Left renal pelvis (tissue), 4 donors: Measurements from ENCODE around the gene DCAF11. TPM values are rescaled to one million over a fixed set of nuclear protein-coding genes. Genes with fewer than 3 reads are reported as not detected.

Experiments used
- DNase-seq, 4 donors: peaks; one replicate each; pipeline ENCODE4 v3.0.0-alpha.2; 2013; ENCODE audit warnings: low read depth in 4 of 4, low spot score in 3 of 4
- polyA plus RNA-seq, 4 donors: library from polyadenylated mRNA; unstranded; fragments of 120-200 nt; gene quantifications; one replicate each; pipeline ENCODE4 v1.2.1, GENCODE V29; 2013; ENCODE audit not compliant: insufficient read length in 4 of 4

DCAF11 gene
- polyA plus RNA-seq, 4 donors, result 41.2 to 90.6 (median 73.0) TPM

DNA sequence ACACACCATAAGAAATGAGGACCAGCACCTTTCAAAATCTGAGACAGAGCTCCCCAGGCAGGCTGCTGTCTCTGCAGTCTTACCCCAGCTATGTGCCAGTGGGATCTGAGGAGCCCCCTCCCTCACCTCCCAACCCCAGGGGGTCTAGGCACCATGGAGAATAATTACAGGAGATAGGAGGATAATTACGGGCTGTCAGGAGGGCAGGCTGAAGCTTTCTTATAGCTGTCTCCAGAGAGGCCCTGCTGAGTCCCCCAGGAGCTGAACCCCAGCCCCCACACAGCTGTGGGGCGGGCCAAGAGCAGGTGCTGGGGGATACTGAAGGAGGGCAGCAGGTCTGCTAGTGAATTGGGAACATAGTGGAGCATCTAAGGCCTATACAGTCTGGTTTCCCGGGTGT lies 36.4 kb upstream of the DCAF11 start:
- DNase-seq, result no peak

DNA sequence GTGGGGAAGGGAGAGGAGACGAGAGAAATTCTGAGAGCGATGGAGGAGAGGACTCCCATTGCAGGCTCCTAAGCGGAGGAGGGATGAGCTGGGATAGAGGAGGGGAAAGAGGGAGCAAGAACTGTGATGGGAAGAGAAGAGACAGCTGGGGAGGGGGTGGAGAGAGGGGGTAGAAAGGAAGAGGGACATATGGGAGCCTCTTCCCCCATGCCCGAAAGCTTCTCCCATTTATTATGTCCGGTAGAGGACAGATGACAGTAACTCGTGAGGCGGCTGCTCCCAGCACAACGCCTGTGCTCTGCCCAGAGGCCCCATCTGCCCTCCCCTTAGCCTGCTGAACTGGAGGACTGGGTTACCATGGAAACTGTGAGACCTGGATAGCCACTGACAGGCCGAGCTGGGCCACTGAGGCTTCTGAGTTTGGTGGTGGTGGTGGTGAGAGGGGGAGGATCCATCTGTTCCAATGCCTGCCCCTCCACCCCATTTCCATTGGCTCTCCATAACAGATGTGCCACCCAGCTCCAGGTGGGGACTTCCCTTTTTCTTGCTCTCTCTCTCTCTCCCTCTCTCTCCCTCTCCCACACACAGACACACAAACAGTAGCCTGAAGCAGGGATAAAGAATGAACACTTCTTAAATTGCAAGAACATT lies 35.0 kb upstream of the DCAF11 start:
- DNase-seq, result no peak

DNA sequence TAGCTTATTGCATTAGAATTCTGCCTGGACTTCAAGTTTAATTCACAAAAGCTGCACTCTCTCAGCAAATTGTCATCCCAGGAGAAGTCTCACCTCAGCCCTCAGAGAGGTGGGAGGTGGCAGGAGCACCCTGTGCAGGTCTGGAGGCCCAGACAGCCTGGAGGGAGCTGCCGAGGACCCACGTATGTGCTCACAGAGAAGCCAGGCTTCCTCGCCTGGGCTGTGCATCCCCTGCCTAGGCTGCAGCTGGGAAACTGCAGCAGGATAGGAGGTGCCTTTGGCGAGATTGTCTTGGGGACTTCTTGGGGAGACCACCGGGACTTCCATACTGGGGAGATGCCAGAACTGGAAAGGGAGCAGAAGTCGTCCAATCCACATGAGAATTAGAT lies 34.4 kb upstream of the DCAF11 start:
- DNase-seq, result no peak

DNA sequence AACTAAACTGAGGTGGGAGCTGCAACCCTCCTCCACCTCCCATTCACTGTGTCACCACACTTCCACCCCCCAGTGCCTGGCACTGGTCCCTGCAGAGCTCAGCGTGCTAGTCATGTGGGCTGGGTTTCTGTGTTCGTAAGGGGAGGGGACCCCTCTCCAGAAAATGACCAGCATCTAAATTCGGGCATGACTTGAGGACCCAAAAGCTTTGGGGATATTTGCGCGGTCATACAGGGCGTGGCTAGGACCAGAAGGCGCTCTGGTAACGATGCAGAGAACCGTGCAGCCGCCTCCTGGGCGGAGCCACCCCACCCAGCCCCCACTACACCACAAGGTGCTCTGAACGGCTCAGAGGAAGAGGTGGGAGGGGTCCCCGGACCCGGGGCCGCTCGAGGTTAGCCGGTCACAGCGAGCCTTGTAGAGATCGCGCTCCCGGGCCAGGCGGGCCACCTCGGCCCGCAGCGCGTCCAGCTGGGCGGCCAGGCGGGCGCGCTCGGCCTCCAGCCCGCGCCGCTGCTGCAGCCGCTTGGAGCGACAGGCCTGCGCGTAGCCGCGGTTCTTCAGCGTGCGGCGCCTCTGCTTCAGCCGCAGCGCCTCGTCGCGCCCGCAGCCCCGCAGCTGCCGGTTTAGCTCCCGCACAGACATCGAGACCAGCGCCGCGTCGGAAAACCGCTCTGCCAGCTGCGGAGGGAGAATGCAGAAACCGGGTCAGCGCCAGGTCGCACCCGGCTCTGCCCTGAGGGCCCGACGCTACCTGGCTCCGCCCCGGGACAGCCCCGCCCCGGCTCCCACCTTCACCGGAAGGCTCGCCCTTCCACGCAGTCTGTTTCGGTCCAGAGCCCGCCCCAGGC lies 33.5 kb upstream of the DCAF11 start:
- DNase-seq, result no peak

DNA sequence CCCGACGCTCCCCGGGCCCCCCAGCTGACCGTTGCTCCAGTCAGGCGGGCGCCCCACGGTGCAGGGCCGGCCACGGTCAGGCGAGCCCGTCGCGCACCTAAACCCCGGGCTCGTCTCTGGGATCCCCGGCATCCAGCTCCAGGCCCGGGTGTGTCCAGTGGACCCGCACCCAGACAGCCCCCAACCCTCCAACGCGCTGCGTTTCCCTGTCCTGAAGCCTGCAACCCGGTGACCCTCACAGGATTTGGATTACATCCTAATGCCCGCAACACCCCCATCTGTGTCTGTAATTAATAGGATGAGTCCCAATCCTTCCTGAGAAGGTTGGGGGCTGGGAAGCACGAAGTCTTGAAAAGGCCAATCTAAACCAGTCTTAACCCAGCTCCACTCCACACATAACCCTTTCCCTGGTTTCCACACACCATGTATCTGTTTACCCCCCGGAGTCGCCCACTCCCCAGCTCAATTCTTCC lies 32.8 kb upstream of the DCAF11 start:
- no peak for DNase-seq

DNA sequence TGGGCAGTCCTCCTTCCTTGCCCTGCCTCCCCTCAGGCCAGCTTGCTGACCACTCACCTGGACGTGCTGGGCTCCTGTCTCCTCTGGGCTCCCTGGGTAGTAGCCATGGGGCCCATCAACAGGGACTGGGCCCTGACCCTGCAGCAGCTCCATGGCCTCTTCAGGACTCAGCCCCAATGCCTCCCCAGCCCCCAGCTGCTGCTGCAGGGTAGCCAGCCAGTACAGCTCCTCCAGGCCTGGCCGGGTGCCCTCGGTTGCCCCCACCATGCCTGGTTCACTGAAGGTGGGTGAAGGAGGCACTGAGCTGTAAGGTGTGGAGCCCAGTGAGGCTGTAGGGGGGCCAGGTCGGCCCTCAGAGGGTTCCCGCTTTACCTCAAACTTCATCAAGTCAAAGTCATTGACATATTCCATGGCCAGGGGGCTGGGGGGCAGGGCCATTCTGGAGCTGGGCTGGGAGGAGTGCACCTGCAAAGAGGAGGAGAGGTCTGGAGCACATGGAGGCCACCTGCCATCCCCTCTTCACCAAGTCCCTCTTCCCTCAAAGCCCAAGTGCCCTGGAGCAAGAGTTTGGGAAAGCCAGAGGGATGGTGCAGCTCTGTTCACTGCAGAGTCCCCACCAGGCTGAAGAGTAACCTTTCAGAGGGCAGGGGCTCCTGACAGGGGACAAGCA lies 32.0 kb upstream of the DCAF11 start:
- no peak for DNase-seq

DNA sequence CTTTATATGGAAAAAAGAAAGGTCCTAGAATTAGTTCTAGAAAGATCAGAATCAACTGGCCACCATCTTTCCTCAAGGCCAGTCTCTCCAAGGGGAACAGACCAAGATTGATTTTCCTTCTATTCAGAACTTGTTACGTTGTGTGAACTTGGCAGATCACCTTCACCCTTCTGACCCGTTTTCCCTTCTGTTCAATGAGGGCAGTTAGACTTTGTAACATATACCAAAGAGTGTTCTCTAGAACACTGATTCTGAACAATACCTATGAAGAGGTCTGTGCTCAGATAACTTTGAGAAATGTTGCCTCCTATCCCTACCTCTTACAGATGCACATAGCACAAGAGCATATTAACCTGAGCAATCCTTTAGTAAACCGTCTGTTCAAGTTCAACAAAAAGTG lies 31.1 kb upstream of the DCAF11 start:
- DNase-seq, result no peak

DNA sequence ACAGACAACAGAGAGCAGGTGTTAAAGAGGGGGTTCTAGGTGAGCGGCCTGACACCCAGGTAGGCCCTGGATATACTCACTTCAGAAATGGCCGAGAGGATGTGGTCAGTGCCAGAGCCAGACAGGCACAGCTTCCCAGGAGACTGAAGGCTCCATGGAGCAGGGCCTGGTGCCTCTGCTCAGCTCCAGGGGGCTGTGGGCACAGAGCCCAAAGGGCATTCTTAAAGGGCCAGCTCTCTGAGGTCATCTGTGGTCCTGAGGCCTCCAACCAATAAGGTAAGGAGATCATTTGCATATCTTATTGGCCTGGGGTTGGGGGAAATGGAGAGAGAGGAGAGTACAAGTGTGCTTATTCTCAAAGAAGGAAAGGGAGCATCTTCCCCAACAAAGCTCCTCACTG lies 30.1 kb upstream of the DCAF11 start:
- no peak for DNase-seq

DNA sequence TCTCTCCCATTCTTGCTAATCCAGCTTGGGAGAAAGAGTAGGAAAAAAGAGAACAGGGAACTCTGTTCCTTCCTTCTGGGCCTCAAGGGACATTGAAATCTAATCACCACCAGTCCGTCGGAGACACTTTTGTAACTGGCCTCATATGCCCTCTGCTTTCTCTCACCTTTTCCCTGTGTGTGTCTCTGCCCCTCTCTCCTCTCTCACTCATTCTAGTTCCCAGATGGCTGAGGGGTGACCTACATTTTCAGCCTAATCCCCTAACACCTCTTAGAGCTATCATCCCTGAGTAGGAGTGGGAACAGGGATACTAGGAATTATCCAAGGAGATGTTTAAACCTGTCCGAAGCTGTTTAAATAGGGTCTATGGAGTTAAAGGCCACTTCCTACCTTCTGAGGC lies 29.4 kb upstream of the DCAF11 start:
- no peak for DNase-seq

DNA sequence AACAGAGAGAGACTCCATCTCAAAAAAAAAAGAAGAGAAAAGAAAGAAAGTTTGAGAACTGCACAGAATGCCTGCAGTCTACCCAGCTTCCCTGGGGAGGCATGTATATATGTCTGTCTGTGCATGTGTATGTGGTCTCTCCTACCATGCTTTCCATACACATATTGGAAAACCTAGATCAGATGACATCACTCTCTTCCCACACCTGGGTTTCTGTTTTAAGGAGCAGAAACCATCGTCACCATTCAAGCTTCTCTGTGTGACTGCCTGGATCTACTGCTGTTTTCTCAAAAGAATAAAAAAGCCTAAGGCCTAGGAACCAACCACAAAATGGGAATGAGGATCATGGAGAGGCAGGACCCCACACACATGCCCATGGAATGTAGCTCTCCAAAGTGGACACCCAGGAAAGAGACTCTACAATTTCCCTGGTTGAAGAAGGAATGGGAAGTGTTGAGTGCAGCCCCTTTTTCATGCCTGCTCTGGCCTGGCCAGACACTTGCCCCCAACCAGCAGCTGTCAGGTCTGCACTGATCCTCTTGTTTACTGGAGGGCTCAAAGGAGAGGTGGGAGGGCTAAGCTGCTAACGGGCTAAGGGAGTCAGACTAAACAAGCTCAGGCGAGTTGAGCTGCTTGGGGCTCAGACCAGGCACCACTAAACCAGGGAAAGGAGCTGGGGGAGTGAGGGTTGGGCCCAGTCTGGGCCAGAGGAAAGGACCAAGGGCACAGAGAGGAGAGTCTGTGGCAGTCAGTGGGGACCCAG lies 28.2 kb upstream of the DCAF11 start:
- DNase-seq, result no peak

DNA sequence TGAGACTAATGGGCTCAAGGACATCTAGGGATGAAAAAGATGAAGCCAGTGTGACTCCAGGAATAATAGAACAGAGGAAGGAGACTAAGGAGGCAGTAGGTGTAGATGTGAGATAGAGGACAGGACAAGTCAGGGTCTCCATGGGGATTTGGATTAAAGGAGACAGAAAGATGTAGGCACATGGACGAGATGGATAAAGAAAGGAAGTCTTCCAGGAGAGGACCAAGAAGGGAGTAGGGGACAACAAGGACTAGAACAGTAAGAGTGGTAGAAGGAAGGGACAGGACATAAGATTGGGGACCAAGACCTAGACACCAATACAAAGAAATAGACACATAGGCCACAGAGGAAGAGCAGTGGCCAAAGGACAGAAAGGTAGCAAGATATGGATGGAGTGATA lies 27.6 kb upstream of the DCAF11 start:
- no peak for DNase-seq

DNA sequence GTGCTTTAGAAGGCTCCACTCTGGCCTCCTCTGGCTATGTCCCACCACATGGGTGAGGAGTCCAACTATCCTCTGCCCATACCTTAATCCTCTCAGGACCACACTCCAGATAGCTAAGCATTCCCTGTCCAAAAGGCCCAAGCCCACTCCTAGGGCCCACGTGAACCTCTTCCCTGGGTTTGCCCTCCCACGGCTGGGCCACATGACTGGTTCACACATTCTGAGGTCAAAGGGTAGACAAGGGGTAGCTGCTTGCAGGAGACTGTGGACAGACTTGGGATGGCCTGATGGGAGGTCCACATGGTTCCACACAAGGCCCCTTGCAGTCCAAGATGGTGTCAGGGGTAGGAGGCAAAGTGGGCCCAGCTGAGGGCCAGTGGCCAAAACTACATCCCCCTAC lies 26.5 kb upstream of the DCAF11 start:
- DNase-seq, result no peak

DNA sequence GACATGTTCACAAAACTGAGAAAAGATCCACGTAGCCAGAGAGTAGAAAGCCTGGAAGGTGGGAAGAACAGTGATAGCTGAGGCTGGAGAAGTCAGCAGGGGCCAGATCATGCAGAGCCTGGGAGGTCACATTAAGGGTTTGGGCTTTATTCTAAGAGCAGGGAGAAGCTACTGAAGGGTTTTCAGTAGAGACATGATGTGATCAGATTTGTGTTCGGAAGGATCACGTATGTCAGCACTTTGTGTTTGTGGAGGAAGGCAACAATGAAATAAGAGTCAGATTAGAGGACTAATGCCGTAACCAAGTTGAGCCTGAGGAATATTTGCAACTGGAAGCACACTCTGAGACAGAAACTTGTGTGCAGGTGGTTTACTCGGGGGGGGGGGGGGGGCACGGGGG lies 24.7 kb upstream of the DCAF11 start:
- no peak for DNase-seq

DNA sequence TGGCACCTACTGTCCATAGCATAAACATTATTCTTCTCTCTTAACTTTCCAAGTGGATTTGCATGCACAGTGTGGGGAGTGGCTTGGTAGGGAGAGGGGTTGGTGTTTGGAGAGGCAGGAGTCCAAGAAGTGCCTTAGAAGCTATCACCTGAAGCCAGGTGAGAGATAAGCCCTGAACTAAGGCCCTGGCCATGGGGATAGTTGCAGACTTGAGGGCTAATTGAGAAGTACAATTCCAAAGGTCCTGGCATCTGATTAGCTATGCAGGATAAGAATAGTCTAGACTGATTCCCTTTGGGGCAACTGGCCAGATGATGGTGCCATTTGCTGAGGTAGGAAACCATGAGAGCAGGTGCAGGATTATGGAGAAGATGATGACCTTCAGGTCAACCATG lies 22.5 kb upstream of the DCAF11 start:
- no peak for DNase-seq

DNA sequence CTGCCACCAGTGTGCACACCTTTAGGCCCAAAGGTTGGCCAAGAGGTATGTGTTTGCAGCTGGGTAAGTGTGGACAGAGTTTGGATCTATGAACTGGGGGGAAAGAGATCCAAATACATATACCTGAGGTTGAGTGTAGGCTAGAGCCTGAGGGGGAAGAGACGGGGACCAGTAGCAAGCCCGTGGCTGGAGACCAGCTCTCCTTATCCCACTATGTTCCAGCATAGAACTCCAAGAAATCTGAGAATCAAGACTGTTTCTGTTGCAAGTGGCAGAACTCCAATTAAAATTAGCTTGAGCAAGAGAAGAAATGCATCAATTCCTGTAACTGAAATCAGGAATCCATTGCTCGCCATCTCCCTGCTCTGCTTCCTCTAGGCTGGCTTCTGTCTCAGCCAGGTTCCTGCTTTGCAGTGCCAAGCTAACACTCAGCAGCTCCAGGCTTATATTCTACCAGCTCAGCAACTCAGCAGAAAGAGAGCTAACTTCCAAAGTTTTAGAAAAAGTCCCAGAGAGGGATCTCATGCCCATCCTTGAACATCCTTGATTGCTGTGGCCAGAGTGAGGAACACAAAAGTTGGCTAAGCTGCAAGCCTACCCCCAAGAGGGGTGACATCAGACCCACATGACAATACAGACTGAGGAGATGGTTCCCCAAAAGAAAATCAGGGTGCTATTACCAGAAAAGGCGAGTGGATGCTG lies 21.9 kb upstream of the DCAF11 start:
- DNase-seq, result no peak

DNA sequence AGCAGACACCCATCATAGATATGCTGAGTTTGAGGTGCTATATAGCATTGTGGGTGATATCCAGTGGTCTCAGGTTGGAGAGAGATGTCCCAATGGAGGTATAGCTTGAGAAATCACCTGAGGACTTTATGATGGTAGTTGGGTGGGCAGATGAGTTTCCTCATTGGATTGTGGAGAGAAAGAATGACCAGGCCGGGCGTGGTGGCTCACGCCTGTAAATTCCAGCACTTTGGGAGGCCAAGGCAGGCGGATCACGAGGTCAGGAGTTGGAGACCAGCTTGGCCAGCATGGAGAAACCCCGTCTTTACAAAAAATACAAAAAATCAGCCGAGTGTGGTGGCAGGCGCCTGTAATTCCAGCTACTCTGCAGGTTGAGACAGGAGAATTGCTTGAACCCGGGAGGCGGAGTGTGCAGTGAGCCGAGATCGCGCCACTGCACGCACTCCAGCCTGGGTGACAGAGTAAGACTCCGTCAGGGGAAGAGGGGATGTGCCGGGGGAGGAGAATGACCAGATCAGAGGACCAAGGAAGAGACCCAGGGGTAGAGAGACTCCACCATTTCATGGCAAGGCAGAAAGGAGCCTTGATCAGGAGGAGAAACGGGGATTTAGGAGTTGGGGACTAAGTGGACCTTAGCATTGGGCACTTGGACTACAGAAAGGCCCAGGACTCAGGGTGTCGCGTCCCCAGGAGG lies 21.2 kb upstream of the DCAF11 start:
- no peak for DNase-seq

DNA sequence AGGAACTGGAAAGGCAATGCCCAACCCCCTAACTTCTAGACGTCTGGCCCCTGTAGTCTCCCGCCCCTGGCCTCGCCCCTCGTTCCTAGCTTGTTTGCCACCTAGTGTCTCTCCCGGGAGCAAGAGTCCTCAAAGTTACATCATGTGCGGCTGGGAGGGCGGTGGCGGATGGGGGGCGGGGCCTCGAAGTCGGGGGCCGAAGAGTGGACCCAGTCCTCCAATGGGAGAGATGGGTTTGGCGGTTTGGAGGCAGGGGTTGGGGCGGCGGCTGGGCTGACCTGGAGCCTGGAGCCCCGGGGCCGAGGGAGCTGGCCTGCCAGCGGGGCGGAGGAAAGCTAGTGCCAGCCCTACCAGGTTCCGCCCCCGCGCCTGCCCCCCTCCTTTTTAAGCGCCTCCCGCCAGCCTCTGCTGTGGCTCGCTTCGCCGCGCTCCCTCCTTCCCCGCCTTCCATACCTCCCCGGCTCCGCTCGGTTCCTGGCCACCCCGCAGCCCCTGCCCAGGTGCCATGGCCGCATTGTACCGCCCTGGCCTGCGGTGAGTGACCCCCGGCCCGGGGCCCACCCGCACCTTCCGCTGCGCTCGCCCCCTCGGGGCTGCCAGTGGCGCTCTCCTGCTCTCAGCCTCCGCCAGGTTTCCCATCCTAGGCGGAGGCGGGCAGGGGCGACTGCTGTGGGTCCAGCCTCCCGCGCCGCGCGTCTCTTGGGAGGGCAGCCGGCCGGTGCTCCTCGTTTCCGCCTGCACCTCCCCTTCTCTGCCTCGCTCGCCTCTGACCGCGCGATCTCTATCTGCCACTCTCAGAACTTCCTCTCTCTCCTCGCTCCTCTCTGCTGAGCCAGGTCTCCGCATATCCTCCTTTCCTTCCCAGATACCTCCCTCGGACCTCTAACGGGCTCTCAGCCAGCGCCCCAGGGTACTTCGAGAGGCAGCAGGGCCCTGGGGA lies 20.4 kb upstream of the DCAF11 start, which contains the start of gene PCK2:
TSS of gene PCK2 (plus strand) at position 411 of the 940 bp plus-strand sequence. CDS start at position 506, 95 bp downstream.
- DNase-seq, result peak in 2 of 4 donors; percentile 59 to 83

DNA sequence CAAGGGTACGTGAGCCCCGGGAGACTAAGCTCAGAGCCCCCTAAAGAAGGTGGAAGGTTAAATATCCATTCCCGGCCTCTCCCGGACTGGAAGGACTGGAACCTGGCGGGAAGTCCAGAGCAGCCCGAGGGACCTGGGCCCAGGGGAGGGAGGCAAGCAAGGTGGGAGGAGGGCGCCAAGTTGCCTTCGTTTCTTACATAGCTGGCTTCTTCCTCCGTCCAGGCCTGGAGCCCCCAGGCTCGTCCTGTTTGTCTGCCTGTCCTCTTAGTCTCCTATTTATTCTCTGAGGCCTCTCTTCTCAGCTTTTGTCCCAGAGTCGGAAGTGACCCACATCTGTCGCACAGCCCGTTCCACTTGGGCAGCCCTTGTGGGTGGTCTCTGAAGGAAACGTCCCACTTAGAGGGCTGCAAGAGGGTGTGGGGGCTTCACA lies 19.7 kb upstream of the DCAF11 start:
- DNase-seq, result no peak
